Loucy (cell line): ENCODE measurements around the gene ZNF410.

Source experiments
- CTCF ChIP-seq: fragments of 200-600 bp; sonication (generic); conservative IDR thresholded peaks from 2 replicates; pipeline ENCODE4 v1.5.1; 2014; ENCODE audit warnings: mild to moderate bottlenecking, antibody characterized with exemption, low read length
- EZH2phosphoT487 ChIP-seq: fragments of 200-600 bp; IDR thresholded peaks from 2 replicates; pipeline ENCODE4 v1.6.1; 2018; ENCODE audit warnings: antibody characterized with exemption, mild to moderate bottlenecking, moderate library complexity, borderline replicate concordance

GRCh38 chr14:73977896-73978295 lies 91.2 kb downstream of the ZNF410 start:
- TF ChIP-seq CTCF (no peak), EZH2phosphoT487 (no peak)
